ENCODE measurements around the gene ZSCAN22. TPM values are rescaled to one million over a fixed set of nuclear protein-coding genes. Genes with fewer than 3 reads are reported as not detected.

ZSCAN22 gene
- total and polyA plus RNA-seq, 2 experiments from 2014 or later, result 0.86 to 2.9 TPM

DNA sequence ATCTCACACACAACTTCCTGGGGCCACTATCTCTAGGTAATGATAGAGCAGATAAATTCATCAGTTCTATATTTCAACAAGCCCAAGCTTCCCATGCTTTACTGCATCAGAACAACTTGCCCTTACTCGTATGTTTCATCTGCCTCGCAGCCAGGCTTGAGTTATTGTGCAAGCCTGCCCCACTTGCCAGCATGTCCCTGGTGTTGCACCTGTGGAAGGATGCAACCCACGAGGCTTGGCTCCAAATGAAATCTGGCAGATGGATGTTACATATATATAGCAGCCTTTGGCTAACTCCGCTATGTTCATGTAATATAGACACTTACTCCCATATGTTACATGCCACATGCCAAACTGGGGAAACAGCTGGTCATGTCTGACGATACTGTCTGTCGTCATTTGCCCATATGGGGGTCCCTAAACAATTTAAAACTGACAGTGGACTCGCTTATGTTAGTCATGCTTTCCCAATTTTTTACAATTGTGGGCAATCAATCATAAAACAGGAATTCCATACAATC, 15.4 kb upstream of the ZSCAN22 start (continued):
- TF ChIP-seq NANOG (IDR thresholded peaks at IDR 0.05; ENCODE audit: borderline replicate concordance) (no peak), CREB1 (CRISPR knock-in tag; IDR thresholded peaks at IDR 0.05; ENCODE audit: low read depth) (no peak), EZH2 (IDR thresholded peaks at IDR 0.05; ENCODE audit: low read depth, unreplicated experiment) (no peak), POLR2AphosphoS5 (IDR thresholded peaks at IDR 0.05; ENCODE audit: low read depth) (no peak), STAT1 (IDR thresholded peaks at IDR 0.05; ENCODE audit: unreplicated experiment) (no peak)
- TF ChIP-seq, protein P1, sequence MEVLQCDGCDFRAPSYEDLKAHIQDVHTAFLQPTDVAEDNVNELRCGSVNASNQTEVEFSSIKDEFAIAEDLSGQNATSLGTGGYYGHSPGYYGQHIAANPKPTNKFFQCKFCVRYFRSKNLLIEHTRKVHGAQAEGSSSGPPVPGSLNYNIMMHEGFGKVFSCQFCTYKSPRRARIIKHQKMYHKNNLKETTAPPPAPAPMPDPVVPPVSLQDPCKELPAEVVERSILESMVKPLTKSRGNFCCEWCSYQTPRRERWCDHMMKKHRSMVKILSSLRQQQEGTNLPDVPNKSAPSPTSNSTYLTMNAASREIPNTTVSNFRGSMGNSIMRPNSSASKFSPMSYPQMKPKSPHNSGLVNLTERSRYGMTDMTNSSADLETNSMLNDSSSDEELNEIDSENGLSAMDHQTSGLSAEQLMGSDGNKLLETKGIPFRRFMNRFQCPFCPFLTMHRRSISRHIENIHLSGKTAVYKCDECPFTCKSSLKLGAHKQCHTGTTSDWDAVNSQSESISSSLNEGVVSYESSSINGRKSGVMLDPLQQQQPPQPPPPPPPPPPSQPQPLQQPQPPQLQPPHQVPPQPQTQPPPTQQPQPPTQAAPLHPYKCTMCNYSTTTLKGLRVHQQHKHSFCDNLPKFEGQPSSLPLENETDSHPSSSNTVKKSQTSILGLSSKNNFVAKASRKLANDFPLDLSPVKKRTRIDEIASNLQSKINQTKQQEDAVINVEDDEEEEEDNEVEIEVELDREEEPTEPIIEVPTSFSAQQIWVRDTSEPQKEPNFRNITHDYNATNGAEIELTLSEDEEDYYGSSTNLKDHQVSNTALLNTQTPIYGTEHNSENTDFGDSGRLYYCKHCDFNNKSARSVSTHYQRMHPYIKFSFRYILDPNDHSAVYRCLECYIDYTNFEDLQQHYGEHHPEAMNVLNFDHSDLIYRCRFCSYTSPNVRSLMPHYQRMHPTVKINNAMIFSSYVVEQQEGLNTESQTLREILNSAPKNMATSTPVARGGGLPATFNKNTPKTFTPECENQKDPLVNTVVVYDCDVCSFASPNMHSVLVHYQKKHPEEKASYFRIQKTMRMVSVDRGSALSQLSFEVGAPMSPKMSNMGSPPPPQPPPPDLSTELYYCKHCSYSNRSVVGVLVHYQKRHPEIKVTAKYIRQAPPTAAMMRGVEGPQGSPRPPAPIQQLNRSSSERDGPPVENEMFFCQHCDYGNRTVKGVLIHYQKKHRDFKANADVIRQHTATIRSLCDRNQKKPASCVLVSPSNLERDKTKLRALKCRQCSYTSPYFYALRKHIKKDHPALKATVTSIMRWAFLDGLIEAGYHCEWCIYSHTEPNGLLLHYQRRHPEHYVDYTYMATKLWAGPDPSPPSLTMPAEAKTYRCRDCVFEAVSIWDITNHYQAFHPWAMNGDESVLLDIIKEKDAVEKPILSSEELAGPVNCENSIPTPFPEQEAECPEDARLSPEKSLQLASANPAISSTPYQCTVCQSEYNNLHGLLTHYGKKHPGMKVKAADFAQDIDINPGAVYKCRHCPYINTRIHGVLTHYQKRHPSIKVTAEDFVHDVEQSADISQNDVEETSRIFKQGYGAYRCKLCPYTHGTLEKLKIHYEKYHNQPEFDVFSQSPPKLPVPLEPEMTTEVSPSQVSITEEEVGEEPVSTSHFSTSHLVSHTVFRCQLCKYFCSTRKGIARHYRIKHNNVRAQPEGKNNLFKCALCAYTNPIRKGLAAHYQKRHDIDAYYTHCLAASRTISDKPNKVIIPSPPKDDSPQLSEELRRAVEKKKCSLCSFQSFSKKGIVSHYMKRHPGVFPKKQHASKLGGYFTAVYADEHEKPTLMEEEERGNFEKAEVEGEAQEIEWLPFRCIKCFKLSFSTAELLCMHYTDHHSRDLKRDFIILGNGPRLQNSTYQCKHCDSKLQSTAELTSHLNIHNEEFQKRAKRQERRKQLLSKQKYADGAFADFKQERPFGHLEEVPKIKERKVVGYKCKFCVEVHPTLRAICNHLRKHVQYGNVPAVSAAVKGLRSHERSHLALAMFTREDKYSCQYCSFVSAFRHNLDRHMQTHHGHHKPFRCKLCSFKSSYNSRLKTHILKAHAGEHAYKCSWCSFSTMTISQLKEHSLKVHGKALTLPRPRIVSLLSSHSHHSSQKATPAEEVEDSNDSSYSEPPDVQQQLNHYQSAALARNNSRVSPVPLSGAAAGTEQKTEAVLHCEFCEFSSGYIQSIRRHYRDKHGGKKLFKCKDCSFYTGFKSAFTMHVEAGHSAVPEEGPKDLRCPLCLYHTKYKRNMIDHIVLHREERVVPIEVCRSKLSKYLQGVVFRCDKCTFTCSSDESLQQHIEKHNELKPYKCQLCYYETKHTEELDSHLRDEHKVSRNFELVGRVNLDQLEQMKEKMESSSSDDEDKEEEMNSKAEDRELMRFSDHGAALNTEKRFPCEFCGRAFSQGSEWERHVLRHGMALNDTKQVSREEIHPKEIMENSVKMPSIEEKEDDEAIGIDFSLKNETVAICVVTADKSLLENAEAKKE (CRISPR knock-in tag; IDR thresholded peaks at IDR 0.05), result no peak

DNA sequence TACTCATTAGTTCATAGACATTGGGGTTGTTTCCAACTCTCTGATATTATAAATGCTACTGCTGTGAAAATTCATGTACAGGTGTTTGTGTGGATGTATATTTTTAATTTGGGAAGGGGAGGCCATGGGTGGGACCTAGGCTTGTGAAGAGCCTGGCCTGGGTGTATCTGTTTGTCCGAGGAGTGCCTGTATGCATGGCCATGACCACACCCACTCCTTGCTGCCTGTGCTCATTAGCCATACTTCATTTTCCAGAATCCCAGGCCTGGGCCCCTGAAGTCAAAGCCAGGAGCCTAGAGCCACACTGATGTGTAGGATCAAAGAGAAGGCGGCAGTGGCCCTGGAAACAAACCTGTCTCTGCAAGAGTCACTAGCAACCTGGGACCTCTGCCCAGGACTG, 11.2 kb upstream of the ZSCAN22 start:
- peaks cover 7% of the 10 kb centered on the region for H3K36me3 ChIP-seq (ENCODE audit: insufficient read depth)
- H3K79me2 ChIP-seq (replicated peaks; ENCODE audit: insufficient read depth), result no peaks in the 10 kb centered on the region
- no peak for TF ChIP-seq EZH2 (IDR thresholded peaks at IDR 0.05; ENCODE audit: low read depth, unreplicated experiment)
- H4K20me1 ChIP-seq (replicated peaks; ENCODE audit: insufficient read depth), result peaks cover 13% of the 10 kb centered on the region
- DNase-seq (ENCODE audit: low spot score) (no peak), ATAC-seq (no peak)
- Mint-ChIP-seq H3K4me3 (no peak overlapping the region), H3K27ac (no peak overlapping the region), H3K27me3 (ENCODE audit: insufficient read depth, low read depth, poor library complexity) (peaks cover 4% of the 10 kb centered on the region), H3K36me3 (ENCODE audit: low read depth) (peaks cover 50% of the 10 kb centered on the region), H3K9me3 (no peaks in the 10 kb centered on the region), H3K4me1 (no peaks in the 10 kb centered on the region)
- H3K4me3 ChIP-seq, result no peak overlapping the region
- no peak overlapping the region for H3K27ac ChIP-seq (ENCODE audit: low read depth)
- no peaks in the 10 kb centered on the region for H3K4me1 ChIP-seq (ENCODE audit: insufficient read depth)
- no peaks in the 10 kb centered on the region for H3K27me3 ChIP-seq (ENCODE audit: insufficient read depth)
- no peaks in the 10 kb centered on the region for H3F3A ChIP-seq (replicated peaks; ENCODE audit: low read depth)
- H3K9me2 ChIP-seq (ENCODE audit: insufficient read depth), result no peaks in the 10 kb centered on the region
- no peak overlapping the region for H3K4me2 ChIP-seq
- H2AFZ ChIP-seq, result no peak overlapping the region

Measured in GM23338 (cell line).